GM18519 (cell line): ENCODE results near the gene GTPBP2.

Source experiments
- ATAC-seq: cut with Tn5 transposase; IDR thresholded peaks from one replicate; pipeline ENCODE4 v1.9.1; 2021; ENCODE audit warnings: mild to moderate bottlenecking, moderate library complexity; ENCODE audit not compliant: unreplicated experiment, low FRiP score

The GTPBP2 gene, protein sequence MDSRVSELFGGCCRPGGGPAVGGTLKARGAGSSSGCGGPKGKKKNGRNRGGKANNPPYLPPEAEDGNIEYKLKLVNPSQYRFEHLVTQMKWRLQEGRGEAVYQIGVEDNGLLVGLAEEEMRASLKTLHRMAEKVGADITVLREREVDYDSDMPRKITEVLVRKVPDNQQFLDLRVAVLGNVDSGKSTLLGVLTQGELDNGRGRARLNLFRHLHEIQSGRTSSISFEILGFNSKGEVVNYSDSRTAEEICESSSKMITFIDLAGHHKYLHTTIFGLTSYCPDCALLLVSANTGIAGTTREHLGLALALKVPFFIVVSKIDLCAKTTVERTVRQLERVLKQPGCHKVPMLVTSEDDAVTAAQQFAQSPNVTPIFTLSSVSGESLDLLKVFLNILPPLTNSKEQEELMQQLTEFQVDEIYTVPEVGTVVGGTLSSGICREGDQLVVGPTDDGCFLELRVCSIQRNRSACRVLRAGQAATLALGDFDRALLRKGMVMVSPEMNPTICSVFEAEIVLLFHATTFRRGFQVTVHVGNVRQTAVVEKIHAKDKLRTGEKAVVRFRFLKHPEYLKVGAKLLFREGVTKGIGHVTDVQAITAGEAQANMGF

DNA sequence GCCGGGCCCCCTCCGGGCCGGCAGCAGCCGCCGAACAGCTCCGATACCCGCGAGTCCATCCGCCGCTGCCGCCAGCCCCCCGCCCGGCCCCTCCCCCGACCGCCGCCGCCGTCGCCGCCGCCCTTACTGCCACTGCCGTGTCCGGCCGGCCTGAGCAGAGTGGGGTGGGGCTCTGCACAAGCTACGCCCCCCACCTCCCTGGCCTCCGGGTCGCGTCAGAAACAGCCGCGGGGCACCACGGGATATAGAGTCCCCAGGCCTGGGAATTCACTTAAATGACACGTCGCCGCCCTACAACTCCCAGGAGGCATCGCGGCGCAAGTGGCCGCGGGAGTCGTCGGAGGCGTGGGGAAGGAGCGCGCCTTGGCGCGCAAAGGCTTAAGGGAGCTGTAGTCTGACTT, at the start of gene GTPBP2:
TSS of gene GTPBP2 (minus strand) at position 161 of the 401 bp plus-strand sequence. CDS start at position 59, 102 bp downstream.
- peak; percentile 71 for ATAC-seq

- no peak for ATAC-seq
Measured at GRCh38 chr6:43678341-43678740, 49.3 kb upstream of the GTPBP2 start.

DNA sequence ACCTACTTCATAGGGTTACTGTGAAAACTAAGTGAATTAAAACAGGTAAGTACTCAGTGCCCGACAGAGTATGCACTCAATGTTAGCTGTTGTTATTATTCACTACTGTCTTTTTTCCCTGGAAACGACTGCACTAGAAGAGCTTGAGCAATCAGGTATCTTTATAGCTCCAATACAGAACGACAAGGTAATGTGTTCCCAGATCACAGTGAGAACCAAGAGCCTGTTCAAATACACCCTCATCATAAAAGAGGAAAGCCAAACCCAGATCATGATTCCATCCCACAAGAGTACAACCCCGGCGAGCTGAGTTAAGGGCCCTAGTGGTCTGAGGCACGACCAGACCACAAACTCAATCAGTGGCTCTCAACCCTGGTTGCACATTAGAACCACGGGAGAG, 48.7 kb upstream of the GTPBP2 start:
- no peak for ATAC-seq

DNA sequence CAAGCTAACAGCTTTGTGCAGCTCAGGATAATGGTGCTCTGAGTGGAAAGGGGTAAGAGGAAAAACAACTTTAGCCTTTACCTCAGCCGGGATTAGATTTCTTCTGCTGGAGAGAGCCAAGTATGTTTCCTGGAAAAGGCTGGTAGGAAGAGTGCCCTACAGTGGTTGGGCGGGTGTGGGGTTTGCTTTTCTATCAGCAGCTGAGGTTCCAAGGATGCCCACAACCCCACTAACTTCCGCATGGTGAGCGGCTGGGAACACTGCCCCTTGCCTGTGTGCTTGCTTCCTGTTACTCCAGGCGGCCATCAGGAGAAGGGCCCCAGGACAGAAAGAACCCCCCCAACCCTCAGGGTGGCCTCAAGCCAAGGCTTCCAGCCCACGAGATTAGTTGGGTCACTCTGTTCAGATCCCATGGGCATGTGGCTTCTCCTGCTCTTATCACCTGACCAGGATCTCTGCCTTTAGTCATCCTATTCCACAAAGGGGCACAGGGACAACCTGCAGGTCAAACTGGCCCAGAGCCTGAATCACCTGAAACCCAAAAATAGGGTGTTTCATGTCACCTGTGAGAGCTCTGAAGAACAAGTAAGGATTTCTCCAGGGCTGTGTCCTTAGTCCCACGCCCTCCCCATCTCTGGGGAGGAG, 48.0 kb upstream of the GTPBP2 start:
- no peak for ATAC-seq

- no peak for ATAC-seq
Measured at GRCh38 chr6:43674921-43675320, 45.9 kb upstream of the GTPBP2 start.

- ATAC-seq: no peak
Measured at GRCh38 chr6:43674291-43674690, 45.2 kb upstream of the GTPBP2 start.

DNA sequence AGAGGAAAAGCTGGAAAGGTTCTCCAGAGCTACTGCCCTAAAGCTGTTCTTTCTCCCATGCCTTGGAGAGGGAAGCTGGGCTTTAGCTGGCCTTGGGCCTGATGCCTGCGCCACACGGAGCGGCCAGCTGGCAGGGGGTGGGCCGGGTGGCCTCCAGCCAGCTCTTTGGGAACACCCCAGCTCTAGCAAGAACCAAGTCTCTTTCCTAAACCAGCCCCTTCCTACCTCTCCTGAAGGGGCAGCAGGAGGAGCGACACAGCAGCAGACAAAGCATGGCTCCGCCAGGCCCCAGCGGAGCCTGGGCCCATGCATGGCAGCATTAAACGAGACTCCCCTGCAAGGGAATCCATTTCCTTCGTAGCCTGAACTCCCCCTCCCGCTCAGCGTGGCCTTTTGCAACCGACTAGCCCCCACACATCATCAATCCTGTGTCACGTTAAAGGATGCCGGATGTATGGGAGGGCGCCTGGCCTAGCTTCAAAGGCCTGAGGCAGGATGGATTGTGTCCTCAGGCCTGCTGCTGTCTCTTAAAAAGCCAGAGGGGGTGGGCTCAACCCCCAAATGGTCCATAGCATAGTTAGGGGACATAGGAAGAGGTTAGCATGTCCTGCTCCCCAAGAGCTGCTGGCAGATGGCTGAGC, 44.5 kb upstream of the GTPBP2 start:
- ATAC-seq: no peak

DNA sequence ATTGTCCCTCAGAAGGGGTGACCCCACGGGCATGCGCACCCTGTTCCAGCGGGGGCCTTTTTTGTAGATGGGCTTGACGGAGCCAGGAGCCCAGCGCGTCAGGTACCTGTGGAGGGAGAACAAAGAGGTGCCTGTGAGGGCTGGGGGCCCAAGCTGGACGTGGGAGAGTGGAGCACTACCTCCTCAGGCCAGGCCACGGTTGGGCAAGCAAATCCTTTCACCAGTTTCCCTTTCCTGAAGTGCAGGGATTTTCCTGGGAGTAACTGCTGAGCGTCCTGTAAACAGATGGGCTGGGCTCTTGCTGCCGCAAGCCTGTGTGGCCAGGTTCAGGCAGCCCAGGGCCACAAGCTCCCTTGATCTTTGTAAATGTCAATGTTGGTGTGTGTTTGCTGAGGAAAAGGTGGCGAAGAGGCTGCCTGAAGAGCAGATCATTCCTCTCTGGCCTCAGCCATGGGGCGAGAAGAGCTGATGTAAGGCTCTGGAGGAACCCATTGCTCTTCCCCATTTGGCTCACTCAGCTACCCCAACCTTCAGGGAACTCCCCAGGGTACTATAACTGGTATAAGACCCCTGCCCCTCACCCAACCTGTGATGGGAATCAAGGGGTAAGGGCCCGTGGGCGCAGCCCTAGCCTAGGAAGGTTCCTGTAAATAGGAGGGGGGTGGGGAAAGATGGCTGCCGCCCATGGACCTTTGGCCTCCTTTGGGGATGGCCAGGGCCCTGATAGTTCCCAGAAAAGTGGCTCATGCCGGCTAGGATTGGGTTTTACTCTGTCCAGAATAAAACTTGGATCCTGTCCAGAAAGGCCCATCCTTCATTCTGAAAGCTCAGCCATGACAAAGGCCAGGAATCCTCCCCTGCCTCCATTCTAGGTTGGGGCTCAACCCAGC, 43.0 kb upstream of the GTPBP2 start:
- ATAC-seq: no peak

GRCh38 chr6:43671011-43671800, 42.1 kb upstream of the GTPBP2 start:
- no peak for ATAC-seq

- no peak for ATAC-seq
Measured at GRCh38 chr6:43670623-43670986, 41.5 kb upstream of the GTPBP2 start.

DNA sequence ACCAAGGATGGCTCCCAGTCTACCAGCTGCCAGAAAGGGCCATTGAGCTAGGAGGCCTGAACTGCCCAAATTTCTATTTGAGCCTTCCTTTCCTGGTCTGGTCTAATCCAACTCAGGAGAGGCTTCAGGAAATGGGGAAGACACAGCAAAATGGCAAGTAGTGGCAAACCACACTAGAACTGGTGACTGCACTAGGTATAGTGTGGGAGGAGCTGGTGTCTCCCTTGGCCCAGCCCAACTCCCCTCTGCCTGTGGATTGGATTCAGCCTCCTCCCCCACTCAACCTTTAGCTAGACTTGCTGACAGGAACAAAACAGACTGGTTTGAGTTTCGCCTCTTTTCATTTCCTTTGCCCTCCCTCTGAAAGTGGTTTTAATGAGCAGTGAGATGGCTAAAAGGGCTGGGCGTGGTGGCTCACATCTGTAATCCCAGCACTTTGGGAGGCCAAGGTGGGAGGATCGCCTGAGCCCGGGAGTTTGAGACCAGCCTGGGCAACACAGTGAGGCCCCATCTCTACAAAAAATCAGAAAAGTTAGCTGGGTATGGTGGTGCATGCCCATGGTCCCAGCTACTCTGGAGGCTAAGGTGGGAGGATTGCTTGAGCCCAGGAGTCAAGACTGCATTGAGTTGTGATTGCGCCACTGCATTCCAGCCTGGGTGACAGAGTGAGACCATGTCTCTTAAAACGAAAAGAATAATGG, 41.0 kb upstream of the GTPBP2 start:
- no peak for ATAC-seq

DNA sequence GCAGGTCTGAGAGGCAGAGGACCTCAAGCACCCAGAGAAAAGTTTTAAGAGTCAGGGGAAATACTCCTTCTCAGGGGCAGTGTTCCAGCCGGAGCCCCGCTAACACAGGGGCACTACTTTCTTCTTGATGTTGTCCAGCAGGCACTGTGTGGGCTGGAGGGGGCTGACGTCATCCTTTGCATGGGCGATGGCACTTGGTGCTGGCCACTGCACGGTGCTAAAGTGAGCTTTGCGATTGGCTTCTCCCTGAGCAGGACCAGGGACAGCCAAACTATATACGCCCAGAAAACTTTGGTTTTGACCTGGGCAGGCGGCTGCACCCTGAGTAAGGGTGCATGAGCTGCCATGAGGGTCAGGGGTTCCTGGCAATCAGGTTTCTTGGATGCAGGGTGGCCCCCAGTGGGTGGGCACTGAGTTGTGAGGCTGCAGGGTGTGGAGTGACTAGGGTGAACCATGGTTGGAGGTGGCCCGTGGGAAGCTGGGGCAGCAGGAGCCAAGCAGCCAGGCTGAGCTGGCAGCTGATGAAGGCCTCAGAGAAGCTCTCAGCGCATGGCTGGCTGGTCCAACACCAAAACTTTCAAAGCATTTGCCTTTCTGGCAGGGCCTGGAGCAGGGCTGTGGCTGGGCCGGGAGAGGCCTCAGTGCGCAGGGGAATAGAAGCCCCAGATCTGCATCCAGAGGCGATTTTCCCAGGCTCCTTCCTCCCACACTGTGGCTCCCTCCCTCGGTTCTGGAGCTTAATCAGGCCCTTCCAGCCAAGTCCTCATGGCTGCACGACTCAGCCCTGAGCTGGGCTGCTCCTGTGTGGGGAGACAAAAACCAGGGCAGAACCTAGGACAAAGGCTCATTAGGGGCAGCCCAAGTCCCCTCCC, 40.2 kb upstream of the GTPBP2 start:
- no peak for ATAC-seq

GRCh38 chr6:43668151-43669028, 39.3 kb upstream of the GTPBP2 start:
- no peak for ATAC-seq

DNA sequence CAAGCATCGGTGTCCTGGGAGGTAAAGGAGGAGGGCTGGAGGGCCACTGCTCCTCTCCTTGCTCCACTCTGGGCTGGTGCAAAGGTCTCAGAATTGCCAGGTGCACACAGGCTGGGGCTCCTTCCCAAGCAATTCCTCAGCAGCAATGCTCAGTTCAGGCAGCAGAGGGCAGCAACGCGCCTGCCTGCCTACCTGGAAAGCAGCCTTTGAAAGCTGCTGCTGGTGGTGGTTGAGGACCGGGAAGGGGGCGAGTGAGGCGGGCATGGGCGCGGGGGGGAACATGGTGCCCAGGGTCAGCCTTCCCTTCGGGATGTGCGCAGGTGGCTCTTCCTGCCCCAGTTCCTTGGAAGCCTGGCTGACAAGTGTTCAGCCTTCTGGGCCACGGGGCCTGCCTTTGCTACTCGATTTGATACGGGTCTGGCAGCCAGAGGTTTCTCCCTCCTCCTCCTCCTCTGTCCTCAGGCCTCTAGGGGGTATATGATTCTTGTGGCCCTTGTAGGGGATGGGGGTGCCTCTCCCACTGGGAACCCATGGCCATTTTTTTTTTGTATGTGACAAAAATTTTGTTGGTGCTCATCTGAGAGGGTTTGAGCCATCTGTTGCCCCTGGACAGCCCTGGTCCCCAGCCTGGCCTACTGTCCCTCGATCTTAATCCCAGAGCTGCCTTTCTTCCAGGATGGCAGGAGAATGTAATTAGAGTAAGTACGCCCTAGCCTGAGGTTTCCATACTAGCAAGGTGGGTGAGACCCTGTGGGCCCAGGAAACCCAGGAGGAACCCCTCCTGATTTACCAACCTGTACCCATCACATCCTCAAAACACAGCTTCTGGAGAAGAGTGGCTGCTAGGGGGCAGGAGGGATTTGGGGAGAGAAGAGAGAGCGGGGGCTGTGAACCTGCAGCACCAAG, 38.4 kb upstream of the GTPBP2 start:
- no peak for ATAC-seq

DNA sequence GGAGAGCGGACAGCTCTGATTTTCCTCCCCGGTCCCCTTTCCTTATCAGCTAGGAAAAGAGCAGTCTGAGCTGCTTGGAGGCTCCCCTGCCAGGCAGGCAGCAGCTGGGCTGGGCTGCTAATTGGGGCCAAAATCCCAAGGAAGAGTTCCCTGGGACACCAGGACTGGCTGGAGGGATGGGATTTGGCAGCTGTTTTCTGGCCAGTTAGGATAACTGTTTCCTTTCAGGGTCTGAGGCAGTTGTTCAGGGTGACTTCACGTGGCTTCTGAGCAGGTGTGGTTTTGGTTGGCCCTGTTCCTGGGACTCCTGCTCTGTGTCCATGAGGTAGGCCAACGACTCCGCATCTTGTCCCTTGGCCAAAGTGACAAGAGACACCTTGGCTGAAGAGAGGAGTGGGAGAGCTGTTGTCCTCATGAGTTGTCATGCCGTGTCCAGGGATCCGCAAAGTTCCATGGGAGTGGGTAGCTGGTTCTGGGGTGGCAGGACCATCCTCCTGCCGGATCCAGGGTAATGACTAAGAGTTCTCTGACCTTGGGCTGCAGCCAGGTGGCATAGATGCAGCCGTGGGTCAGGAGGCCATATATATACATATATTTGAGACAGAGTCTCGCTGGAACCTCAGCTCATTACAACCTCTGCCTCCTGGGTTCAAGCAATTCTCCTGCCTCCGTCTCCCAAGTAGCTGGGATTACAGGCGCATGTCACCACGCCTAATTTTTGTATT, 37.3 kb upstream of the GTPBP2 start:
- no peak for ATAC-seq
